Nephron progenitor cell (in vitro differentiated cells): Measurements from ENCODE around the gene KDM6B.

Experiments used
- DNase-seq: peaks from one replicate; pipeline ENCODE4 v3.0.0; 2021
- H3K27ac Mint-ChIP-seq: 2 replicates; pipeline ENCODE4 v1.8.0; 2021; ENCODE audit warnings: mild to moderate bottlenecking, moderate library complexity, mixed read lengths
- H3K27me3 Mint-ChIP-seq: 2 replicates; pipeline ENCODE4 v1.8.0; 2021; ENCODE audit warnings: mild to moderate bottlenecking, low read depth, mixed read lengths; ENCODE audit not compliant: poor library complexity
- H3K36me3 Mint-ChIP-seq: 2 replicates; pipeline ENCODE4 v1.8.0; 2021; ENCODE audit warnings: low read depth, mixed read lengths
- H3K4me1 Mint-ChIP-seq: 2 replicates; pipeline ENCODE4 v1.8.0; 2021; ENCODE audit warnings: mixed read lengths
- H3K4me3 Mint-ChIP-seq: 2 replicates; pipeline ENCODE4 v1.8.0; 2021; ENCODE audit warnings: mild to moderate bottlenecking, moderate library complexity, mixed read lengths
- H3K9me3 Mint-ChIP-seq: 2 replicates; pipeline ENCODE4 v1.8.0; 2021; ENCODE audit warnings: mild to moderate bottlenecking, moderate library complexity, mixed read lengths
- CTCF ChIP-seq: fragments of 200-600 bp; sonication (generic); IDR thresholded peaks from 2 replicates; pipeline ENCODE4 v1.5.0; 2021; ENCODE audit warnings: antibody characterized with exemption

KDM6B gene

GRCh38 chr17:7873051-7873450, 39.0 kb downstream of the KDM6B start:
- Mint-ChIP-seq H3K9me3 (no peaks in the 10 kb centered on the region), H3K36me3 (peaks cover 50% of the 10 kb centered on the region)

GRCh38 chr17:7875804-7876370, 41.9 kb downstream of the KDM6B start:
- Mint-ChIP-seq H3K4me3 (no peak overlapping the region), H3K27ac (no peak overlapping the region), H3K27me3 (no peaks in the 10 kb centered on the region), H3K9me3 (no peaks in the 10 kb centered on the region), H3K36me3 (peaks cover 48% of the 10 kb centered on the region), H3K4me1 (peaks cover 6% of the 10 kb centered on the region)
- no peak for TF ChIP-seq CTCF
- no peak for DNase-seq

More at GRCh38 chr17:7873051-7873450, 39.0 kb downstream of the KDM6B start:
- Mint-ChIP-seq H3K27ac (peak overlapping the region; percentile 7), H3K27me3 (peaks cover 1% of the 10 kb centered on the region), H3K4me1 (peaks cover 19% of the 10 kb centered on the region), H3K4me3 (no peak overlapping the region)
- no peak for TF ChIP-seq CTCF
- no peak for DNase-seq

GRCh38 chr17:7878234-7878633, 44.2 kb downstream of the KDM6B start:
- no peak overlapping the region for H3K27ac Mint-ChIP-seq
- no peak for TF ChIP-seq CTCF
- DNase-seq = no peak

GRCh38 chr17:7880076-7880868, 46.3 kb downstream of the KDM6B start:
- peaks cover 5% of the 10 kb centered on the region for H3K4me1 Mint-ChIP-seq
- H3K27me3 Mint-ChIP-seq = no peaks in the 10 kb centered on the region
- no peak overlapping the region for H3K4me3 Mint-ChIP-seq
- no peak for DNase-seq
- H3K36me3 Mint-ChIP-seq = peaks cover 19% of the 10 kb centered on the region
- H3K27ac Mint-ChIP-seq = no peak overlapping the region
- no peaks in the 10 kb centered on the region for H3K9me3 Mint-ChIP-seq
- no peak for TF ChIP-seq CTCF

More at GRCh38 chr17:7878234-7878633, 44.2 kb downstream of the KDM6B start:
- no peaks in the 10 kb centered on the region for H3K27me3 Mint-ChIP-seq
- H3K36me3 Mint-ChIP-seq = peaks cover 32% of the 10 kb centered on the region
- H3K9me3 Mint-ChIP-seq = no peaks in the 10 kb centered on the region
- H3K4me1 Mint-ChIP-seq = no peaks in the 10 kb centered on the region
- H3K4me3 Mint-ChIP-seq = no peak overlapping the region

GRCh38 chr17:7881276-7882054, 47.4 kb downstream of the KDM6B start:
- Mint-ChIP-seq H3K27ac (no peak overlapping the region), H3K9me3 (no peaks in the 10 kb centered on the region), H3K4me3 (no peak overlapping the region), H3K4me1 (peaks cover 5% of the 10 kb centered on the region), H3K27me3 (no peaks in the 10 kb centered on the region), H3K36me3 (peaks cover 8% of the 10 kb centered on the region)
- TF ChIP-seq CTCF = no peak
- DNase-seq = no peak
